Cerebellar cortex (tissue), 1 donor: ENCODE data around the gene NBDY.
"Not testable (repeated sequence)": the region's sequence is repeated elsewhere in the genome, so short reads cannot be mapped to it uniquely, and the experiment has no call there.

Experiments
- DNase-seq: peaks from one replicate; pipeline ENCODE4 v3.0.0-alpha.2; 2015; ENCODE audit warnings: low spot score

The NBDY gene

DNA sequence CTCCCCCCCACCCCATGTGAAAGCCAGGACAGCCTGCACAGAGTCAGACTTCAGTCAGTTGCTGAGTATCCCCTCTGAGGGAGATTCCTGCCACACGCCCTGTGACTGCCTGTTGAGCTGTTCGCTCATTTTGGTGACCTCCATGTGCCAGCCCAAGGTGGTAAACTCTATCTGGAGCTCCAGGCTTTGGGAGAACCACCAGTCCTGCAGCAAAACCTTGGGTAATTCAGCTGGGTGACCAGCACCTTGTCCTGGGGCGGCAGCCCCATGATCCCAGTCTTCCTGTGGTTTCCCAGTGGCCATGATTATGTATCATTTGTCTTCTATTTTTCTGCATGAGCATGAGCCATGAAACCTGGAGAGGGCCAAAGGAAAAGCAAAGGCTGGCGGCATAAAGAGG is 73.4 kb downstream of the NBDY start:
- no peak for DNase-seq

DNA sequence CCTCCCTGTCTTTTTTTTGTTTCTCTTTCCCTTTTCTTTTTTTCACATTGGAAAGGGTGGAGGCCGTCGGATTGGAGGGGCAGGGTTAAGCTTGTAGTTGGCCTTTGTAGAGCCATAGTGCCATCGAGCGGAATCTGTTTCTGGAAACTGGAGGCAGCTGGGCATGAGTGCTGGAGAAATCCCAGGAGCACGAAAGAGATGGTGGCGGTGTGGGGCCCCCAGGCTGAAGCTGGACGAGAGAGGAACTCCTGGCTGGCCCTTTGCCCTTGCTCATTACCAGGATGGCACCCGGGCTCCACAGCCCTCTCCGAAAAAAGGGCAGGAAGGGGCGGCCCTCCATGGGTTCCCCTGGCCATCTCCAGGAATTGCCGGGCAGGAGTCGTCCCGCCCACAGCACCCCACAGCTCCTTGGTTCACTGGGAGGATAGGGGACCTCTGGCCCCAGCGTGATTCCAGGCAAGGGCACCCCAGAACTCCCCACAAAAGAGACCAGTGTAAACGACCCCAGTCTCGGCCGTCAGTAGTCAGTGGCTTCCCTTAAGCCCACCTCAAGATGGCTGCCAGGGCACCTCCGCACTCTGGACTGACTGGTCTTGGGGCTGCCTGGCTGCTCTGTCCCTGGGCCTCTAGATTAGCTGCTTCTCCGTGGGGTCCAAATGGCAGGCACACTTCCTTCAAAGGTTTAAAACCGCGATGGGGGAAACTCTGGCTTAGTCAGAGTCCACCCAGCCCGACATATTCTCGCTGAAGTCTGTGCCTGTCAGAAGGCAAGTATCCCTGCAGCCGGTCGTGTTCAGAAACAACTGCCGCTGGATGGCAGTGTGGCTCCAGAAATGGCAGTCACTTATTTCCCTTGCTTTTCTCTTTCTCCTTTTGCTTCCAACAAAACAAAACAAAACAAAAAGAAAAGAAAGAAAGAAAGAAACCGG is 74.1 kb downstream of the NBDY start:
- peak; percentile 86 for DNase-seq

DNA sequence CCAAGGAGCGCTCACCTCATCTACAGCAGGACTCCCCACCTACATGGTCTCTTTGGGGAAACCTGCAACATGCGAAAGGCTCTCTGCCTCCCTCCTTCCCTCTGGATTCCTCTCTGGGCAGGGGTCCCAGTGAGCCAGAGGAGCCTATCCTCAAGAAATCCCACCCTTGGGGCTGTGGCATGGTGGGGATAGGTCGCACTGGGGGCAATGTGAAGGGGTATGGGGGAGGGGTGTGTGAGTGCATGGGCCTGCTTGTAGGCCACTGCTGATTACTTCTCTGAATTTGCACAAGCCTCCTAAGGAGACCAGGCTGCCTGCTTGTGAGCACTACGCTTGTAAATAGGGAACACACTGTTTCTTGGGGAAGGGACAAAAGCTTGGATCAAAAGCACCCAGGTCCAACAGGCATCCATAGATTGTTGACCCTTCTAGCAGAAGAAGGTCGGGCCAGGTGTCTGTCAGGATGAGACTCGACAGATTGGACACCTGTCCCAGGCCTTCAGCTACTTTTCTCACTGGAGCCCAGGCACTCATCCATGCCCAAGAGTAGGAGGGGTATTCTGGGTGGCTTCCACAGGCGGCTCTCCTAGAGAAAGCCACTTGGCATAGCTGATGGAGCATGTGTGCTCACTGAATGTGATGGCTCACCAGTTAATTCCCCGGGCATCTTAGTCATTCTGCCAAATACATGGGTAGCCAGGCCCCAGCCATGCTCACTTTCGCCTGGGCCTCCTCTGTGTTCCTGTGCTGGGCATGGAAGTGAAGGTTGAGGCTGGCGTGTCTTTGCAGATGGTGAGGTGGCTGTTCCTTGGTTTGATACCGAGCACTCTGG is 75.0 kb downstream of the NBDY start:
- peak; percentile 87 for DNase-seq

DNA sequence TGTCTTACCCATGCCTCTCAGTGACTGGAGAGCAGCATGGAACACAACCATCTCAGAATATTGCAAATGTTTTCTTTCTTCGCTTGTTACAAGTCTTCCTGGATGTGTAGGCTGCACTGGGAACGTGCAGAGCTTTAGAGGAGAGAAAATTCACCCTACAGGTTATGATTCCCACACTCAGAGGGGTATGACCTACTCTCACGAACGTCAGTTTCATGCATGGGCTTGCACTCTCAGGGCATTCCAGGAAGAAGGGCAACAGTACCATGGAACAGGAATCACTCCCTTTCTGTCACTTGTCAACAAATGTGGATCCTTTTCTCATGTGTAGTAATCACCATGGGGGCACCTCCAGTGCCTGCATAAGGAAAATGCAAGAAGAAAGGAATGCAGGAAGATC is 75.8 kb downstream of the NBDY start:
- DNase-seq = no peak

DNA sequence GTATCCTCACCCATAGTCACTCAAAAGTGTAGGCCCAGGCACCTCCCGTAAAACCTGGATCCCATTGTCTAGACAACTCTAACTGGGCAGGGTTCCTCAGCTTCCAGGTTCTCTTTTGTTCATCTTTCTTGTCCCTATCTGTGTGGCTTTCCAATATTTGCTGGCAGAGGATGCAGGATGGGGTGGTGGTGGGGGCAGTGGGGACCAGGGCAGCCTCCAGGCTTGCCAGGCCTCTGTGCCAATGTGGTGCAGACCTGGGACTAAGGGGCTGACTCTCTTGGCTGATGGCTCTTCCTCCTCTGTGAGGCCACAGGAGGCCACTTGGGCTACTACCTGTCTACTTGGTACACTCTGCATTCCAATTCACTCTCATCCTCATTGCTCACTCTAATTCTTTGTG is 76.4 kb downstream of the NBDY start:
- no peak for DNase-seq

DNA sequence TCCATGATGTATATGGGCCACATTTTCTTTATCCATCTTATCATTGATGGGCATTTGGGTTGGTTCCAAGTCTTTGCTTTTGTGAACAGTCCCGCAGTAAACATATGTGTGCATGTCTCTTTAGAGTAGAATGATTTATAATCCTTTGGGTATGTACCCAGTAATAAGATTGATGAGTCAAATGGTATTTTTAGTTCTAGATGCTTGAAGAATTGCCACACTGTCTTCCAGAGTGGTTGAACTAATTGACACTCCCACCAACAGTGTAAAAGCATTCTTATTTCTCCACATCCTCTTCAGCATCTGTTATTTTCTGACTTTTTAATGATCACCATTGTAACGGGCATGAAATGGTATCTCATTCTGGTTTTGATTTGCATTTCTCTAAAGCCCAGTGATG is 77.1 kb downstream of the NBDY start:
- not testable (repeated sequence) for DNase-seq

DNA sequence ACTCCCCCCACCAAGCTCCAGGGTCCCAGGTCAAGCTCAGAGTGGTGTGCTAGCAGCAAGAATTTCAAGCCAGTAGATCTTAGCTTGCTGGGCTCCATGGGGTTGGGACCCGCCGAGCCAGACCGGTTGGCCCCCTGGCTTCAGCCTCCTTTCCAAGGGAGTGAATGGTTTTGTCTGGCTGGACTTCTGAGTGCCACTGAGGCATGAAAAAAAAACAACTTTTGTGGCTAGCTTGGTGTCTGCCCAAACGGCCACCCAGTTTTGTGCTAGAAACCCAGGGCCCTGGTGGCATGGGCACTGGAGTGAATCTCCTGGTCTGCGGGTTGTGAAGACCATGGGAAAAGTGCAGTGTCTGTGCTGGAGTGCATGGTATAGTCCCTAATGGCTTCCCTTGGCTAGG is 82.6 kb downstream of the NBDY start:
- no peak for DNase-seq

DNA sequence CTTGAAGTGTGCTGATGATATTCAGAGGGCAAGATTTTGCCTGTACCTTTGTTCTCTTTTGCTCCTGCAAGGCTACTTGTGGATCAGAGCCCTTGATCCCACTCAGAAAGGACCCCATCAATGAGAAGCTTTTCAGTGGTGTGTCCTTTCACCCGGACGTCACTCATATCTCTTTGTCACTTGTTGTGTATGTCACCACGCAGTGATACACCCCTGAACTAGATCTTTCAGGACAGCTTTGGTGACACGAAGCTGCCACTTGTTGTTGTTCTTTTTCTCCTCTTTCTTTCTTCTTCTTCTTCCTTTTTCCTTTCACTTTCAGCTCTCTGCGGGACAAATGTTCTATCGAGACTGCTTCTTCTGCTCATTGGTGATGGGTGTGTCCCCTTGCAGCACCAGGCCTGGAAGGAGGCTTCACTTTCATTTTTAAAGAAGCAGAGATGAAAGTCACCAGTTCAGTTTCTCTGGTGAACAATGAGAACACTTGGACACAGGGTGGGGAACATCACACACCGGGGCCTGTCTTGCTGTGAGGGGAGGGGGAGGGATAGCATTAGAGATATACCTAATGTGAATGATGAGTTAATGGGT is 83.6 kb downstream of the NBDY start:
- no peak for DNase-seq

DNA sequence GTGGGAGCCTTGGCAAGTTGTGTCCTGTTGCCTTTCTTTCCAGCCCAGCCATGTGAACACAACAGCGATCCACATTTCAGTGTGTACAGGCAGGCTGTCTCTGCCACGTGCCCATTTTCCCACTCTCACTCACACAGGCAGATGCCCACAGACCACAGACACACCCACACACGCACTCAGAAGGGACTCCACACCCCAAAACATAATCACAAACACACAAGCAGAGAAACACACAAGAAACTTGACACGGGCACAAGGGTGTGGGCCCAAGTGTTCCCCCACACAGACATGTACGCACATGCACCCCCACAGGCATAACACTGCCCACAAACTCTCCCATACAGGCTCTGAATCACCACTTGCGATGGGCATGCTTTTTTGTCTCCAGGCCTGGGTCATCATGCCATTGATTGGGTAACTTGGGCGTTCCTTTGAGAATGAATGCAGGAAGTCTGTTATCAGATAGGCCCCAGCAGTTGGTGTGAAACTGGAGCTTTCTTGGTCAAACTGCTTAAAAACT is 84.3 kb downstream of the NBDY start:
- no peak for DNase-seq

DNA sequence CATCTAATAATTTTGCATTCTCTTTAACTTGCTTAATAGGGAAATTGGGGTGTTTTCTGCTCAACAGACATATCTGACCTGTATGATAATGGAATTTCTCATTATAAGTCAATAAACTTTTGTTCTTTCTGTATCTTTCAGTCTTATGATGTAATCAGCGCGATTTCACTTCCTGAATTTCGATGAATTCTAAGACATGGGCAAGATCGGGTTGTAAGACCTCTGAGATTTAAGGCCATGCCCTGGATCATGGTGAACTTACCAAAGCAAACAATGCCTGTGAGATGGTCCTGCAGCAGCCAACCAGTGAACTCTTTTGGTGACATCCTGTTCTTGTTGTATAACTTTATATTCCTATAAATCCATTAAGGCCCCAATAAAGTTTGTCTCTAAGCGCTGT is 88.1 kb downstream of the NBDY start:
- DNase-seq = no peak

DNA sequence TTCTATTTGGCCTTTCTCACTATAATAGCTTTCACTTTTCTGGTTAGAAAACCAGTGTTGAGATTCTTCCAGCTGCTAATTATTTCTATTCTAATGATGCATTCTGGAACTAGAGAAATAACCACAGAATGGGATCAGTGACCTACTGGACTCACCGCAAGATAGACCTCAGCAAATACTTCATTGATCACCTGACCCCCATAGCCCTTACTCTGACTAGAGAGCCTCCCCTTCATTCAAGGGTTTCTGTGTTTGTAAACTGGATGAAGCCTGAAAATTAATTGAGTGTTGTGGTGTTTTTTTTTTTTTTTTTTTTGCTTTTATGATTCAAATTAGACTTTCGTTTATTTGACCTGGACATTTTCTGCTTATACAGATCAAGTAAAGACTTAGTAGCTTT is 97.0 kb downstream of the NBDY start:
- DNase-seq = no peak

DNA sequence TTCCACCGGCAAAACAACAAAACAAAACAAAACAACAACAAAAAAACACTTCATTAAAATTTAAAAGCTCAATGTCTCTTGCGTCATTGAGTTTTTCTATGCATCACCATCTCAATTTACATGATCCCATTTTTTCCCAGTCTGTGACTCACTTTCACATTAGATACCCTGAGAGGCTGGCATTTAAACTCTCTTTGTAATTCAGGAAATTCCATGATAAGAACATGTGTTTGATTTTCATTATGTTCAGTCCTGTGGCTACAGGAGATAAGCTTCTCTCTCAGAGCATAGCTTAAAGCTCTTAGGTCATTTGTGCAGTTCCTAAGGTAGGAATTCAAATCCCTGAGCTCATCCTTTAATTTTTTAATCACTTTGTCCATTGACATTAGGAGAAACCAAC is 104.6 kb downstream of the NBDY start:
- no peak for DNase-seq

DNA sequence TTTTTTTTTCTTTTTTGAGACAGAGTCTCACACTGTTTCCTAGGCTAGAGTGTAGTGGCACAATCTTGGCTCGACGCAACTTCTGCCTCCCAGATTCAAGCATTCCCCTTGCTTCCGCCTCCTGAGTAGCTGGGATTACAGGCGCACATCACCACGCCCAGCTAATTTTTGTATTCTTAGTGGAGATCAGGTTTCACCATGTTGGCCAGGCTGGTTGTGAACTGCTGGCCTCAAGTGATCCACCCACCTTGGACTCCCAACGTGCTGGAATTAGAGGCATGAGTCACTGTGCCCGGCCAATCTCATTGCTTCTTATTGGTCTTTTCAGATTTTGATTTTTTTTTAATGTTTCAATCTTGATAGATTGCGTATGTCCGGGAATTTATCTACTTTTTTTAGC is 124.4 kb downstream of the NBDY start:
- DNase-seq = no peak

DNA sequence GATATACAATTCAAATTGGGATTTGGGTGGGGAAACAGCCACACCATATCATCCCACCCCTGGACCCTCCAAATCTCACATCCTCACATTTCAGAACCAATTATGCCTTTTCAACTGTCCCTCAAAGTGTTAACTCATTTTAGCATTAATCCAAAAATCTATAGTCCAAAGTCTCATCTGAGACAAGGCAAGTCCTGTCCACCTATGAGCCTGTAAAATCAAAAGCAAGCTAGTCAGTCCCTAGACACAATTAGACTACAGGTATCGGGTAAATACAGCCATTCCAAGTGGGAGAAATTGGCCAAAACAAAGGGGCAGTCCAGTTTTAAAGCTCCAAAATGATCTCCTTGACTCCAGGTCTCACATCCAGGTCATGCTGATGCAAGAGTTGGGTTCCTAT is 128.0 kb downstream of the NBDY start:
- no peak for DNase-seq

DNA sequence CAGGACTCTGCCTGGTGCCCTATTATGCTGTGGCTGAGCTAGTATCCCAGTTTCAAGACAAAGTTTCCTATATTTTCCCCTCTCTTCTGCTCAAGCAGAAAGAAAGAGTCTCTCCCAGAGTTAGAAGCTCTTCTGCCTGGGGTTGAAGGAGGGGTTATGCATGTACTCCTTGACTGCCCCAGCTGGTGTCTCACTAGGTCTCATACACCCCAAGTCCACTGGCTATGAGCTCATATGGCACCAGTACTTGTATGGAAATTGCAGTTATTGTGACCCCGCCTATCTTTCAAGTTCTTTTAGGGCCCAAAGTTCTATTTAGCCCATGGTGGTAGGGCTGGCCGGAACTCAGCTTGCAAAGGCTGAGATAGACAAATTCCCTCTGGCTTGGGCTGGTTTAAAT is 131.8 kb downstream of the NBDY start:
- DNase-seq = no peak
